Fibroblast of lung (primary cell): ENCODE data around the gene ARHGAP45. TPM values are rescaled to one million over a fixed set of nuclear protein-coding genes. Genes with fewer than 3 reads are reported as not detected.

ENCODE experiments used
- DNase-seq, 2 donors: peaks; one replicate each; pipeline versions ENCODE4 v3.0.0 to v3.0.0-alpha.2; 2010; ENCODE audit warnings: low read depth in 2 of 2
- H2AFZ ChIP-seq: 2 replicates; pipeline ENCODE4 v1.5.1; 2012; ENCODE audit warnings: low read length, control low read depth, inconsistent platforms
- H3K27ac ChIP-seq: 2 replicates; pipeline ENCODE4 v1.5.1; 2011; ENCODE audit warnings: low read length, control low read depth; ENCODE audit not compliant: insufficient read depth
- H3K27me3 ChIP-seq: 2 replicates; pipeline ENCODE4 v1.5.1; 2011; ENCODE audit warnings: mild to moderate bottlenecking, low read length; ENCODE audit not compliant: control insufficient read depth, insufficient read depth
- H3K36me3 ChIP-seq: 2 replicates; pipeline ENCODE4 v1.5.1; 2011; ENCODE audit warnings: low read length; ENCODE audit not compliant: control insufficient read depth, insufficient read depth
- H3K4me1 ChIP-seq: 2 replicates; pipeline ENCODE4 v1.5.1; 2011; ENCODE audit warnings: low read length; ENCODE audit not compliant: control insufficient read depth, insufficient read depth; ENCODE audit errors: extremely low read depth
- H3K4me2 ChIP-seq: 2 replicates; pipeline ENCODE4 v1.5.1; 2011; ENCODE audit warnings: low read length, control low read depth; ENCODE audit not compliant: insufficient read depth; ENCODE audit errors: extremely low read depth
- H3K4me3 ChIP-seq, 4 experiments: fragments of 200-600 bp in 1 of 4; sonication (generic) in 1 of 4; replicated peaks in 1 of 4; 2 replicates each; pipeline ENCODE4 v1.5.1; 2011 to 2016; ENCODE audit warnings: low read length in 4 of 4, low read depth in 3 of 4, mild to moderate bottlenecking in 3 of 4, control low read depth in 2 of 4, inconsistent platforms in 1 of 4, mixed read lengths in 1 of 4; ENCODE audit not compliant: insufficient read depth in 1 of 4; ENCODE audit errors: control extremely low read depth in 1 of 4
- H3K79me2 ChIP-seq: 2 replicates; pipeline ENCODE4 v1.5.1; 2012; ENCODE audit warnings: mild to moderate bottlenecking, low read length, inconsistent platforms; ENCODE audit not compliant: control insufficient read depth, insufficient read depth
- H3K9ac ChIP-seq: 2 replicates; pipeline ENCODE4 v1.5.1; 2011; ENCODE audit warnings: mild to moderate bottlenecking, low read length, control low read depth; ENCODE audit not compliant: insufficient read depth
- H3K9me3 ChIP-seq: 2 replicates; pipeline ENCODE4 v1.5.1; 2012; ENCODE audit warnings: low read depth, low read length; ENCODE audit not compliant: control insufficient read depth, insufficient read depth
- H4K20me1 ChIP-seq: 2 replicates; pipeline ENCODE4 v1.5.1; 2011; ENCODE audit warnings: low read length; ENCODE audit not compliant: control insufficient read depth, insufficient read depth; ENCODE audit errors: extremely low read depth
- CTCF ChIP-seq, 2 donors: IDR thresholded peaks in 1 of 2; conservative IDR thresholded peaks in 1 of 2; 1 replicate in 1 of 2; 2 replicates in 1 of 2; pipeline ENCODE4 v1.5.1; 2011 to 2012; ENCODE audit warnings: low read length in 2 of 2, control low read depth in 1 of 2, inconsistent platforms in 1 of 2, low read depth in 1 of 2, mild to moderate bottlenecking in 1 of 2
- EZH2 ChIP-seq: IDR thresholded peaks from 2 replicates; pipeline ENCODE4 v1.5.1; 2012; ENCODE audit warnings: low read length, control low read depth, mild to moderate bottlenecking; ENCODE audit errors: missing control alignments
- polyA plus RNA-seq, 2 donors: library from polyadenylated mRNA; depleted of rRNA in 1 of 2; stranded (reverse) in 1 of 2; unstranded in 1 of 2; fragments of >200 nt; gene quantifications; 2 replicates each; pipeline ENCODE4 v1.2.1, GENCODE V29; 2011 to 2012; ENCODE audit warnings: missing spikeins in 1 of 2
- total RNA-seq: library from RNA; depleted of rRNA; stranded (reverse); fragments of >200 nt; gene quantifications from 2 replicates; pipeline ENCODE4 v1.2.1, GENCODE V29; 2014

The ARHGAP45 gene
- total and polyA plus RNA-seq, 2 donors (not counting 1 experiment from before 2014, with no cell fraction given) = 0.42 to 1.8 TPM

GRCh38 chr19:1104311-1105007, 37.5 kb downstream of the ARHGAP45 start:
- Histone ChIP-seq H3K27me3 (no peaks in the 10 kb centered on the region), H3K4me3 (peak overlapping the region; percentile 55 to 71 (median 64)), H3K4me2 (peak overlapping the region; percentile 87), H3K9ac (peak overlapping the region; percentile 69), H3K4me1 (peaks cover 18% of the 10 kb centered on the region), H3K9me3 (no peaks in the 10 kb centered on the region), H3K36me3 (peaks cover 30% of the 10 kb centered on the region), H2AFZ (no peak overlapping the region), H4K20me1 (no peaks in the 10 kb centered on the region), H3K27ac (peak overlapping the region; percentile 86), H3K79me2 (peaks cover 15% of the 10 kb centered on the region)
- DNase-seq = peak; percentile 67 to 70
- no peak for TF ChIP-seq CTCF (conservative IDR thresholded peaks at IDR 0.05 in 1 of 2, IDR thresholded peaks at IDR 0.05 in 1 of 2; ENCODE audit: low read depth in 1 of 2, low read length in 2 of 2)
- TF ChIP-seq EZH2 = no peak

DNA sequence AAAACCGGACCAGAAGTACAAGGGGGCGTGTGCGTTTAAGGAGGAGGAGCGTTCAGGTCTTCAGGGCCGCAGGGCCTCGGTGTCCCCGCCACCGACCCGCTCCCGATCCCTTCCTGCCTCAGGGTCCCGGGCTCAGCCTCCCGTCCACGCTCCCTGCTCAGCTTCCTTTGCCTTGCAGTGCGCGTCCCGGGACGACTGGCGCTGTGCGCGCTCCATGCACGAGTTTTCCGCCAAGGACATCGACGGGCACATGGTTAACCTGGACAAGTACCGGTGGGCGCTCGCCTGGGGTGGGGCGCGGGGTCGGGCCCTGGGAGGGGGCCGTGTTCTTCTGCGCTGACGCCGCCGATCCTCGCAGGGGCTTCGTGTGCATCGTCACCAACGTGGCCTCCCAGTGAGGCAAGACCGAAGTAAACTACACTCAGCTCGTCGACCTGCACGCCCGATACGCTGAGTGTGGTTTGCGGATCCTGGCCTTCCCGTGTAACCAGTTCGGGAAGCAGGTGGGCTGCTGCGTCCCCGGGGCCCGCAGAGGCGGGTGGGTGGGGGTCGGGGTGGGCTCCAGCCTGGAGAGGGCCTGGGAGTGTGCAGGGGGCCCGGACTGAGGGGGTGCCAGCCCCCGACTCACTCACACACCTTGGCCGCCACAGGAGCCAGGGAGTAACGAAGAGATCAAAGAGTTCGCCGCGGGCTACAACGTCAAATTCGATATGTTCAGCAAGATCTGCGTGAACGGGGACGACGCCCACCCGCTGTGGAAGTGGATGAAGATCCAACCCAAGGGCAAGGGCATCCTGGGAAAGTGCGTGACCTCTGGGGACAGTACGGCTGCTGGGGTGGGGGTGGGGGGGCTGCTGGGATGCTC, 38.3 kb downstream of the ARHGAP45 start:
- TF ChIP-seq EZH2 = no peak
- no peak for TF ChIP-seq CTCF (conservative IDR thresholded peaks at IDR 0.05 in 1 of 2, IDR thresholded peaks at IDR 0.05 in 1 of 2; ENCODE audit: low read depth in 1 of 2, low read length in 2 of 2)
- peak overlapping the region; percentile 55 to 71 (median 64) for H3K4me3 ChIP-seq
- no peaks in the 10 kb centered on the region for H3K9me3 ChIP-seq
- H3K79me2 ChIP-seq = peaks cover 15% of the 10 kb centered on the region
- H3K27me3 ChIP-seq = no peaks in the 10 kb centered on the region
- H3K4me1 ChIP-seq = peaks cover 18% of the 10 kb centered on the region
- no peak overlapping the region for H2AFZ ChIP-seq
- H3K27ac ChIP-seq = peak overlapping the region; percentile 86
- H3K4me2 ChIP-seq = peak overlapping the region; percentile 87
- no peaks in the 10 kb centered on the region for H4K20me1 ChIP-seq
- DNase-seq = peak in 1 of 2 donors; percentile 55
- peak overlapping the region; percentile 69 for H3K9ac ChIP-seq
- peaks cover 37% of the 10 kb centered on the region for H3K36me3 ChIP-seq
